GM19452 (cell line): ENCODE results near the gene SH3BP1.
"Not testable (repeated sequence)": the region's sequence is repeated elsewhere in the genome, so short reads cannot be mapped to it uniquely, and the experiment has no call there.

Experiments
- ATAC-seq: cut with Tn5 transposase; IDR thresholded peaks from one replicate; pipeline ENCODE4 v1.9.1; 2021; ENCODE audit not compliant: unreplicated experiment

Gene SH3BP1

GRCh38 chr22:37676736-37677492, 37.4 kb downstream of the SH3BP1 start:
- no peak for ATAC-seq

GRCh38 chr22:37677493-37677974, 38.1 kb downstream of the SH3BP1 start:
- ATAC-seq: no peak

GRCh38 chr22:37678372-37678771, 38.9 kb downstream of the SH3BP1 start:
- ATAC-seq: no peak

- ATAC-seq: no peak
Observed at GRCh38 chr22:37679670-37680069, 40.2 kb downstream of the SH3BP1 start.

GRCh38 chr22:37680191-37680851, 40.9 kb downstream of the SH3BP1 start:
- no peak for ATAC-seq

GRCh38 chr22:37681001-37681424, 41.5 kb downstream of the SH3BP1 start:
- no peak for ATAC-seq

- ATAC-seq: no peak
Observed at GRCh38 chr22:37681556-37682049, 42.1 kb downstream of the SH3BP1 start.

GRCh38 chr22:37684803-37685615, 45.5 kb downstream of the SH3BP1 start:
- ATAC-seq: no peak

- ATAC-seq: peak; percentile 72
Observed at GRCh38 chr22:37686002-37686982, 46.8 kb downstream of the SH3BP1 start, which contains the start of gene NOL12. Gene NOL12, plus strand, starts transcription at chr22:37686343. Its CDS starts 50 bp downstream, at chr22:37686393.

GRCh38 chr22:37690407-37690806, 50.9 kb downstream of the SH3BP1 start:
- no peak for ATAC-seq

GRCh38 chr22:37690901-37691504, 51.5 kb downstream of the SH3BP1 start:
- no peak for ATAC-seq

- no peak for ATAC-seq
Observed at GRCh38 chr22:37692627-37693285, 53.3 kb downstream of the SH3BP1 start.

- ATAC-seq: not testable (repeated sequence)
Observed at GRCh38 chr22:37694131-37694530, 54.7 kb downstream of the SH3BP1 start.

- not testable (repeated sequence) for ATAC-seq
Observed at GRCh38 chr22:37696260-37696656, 56.8 kb downstream of the SH3BP1 start.

GRCh38 chr22:37696657-37697537, 57.4 kb downstream of the SH3BP1 start, which contains the start of gene TRIOBP:
Gene TRIOBP, plus strand, starts transcription at chr22:37697048. Its CDS starts 4,318 bp downstream, at chr22:37701366.
- peak; percentile 77 for ATAC-seq

- ATAC-seq: no peak
Observed at GRCh38 chr22:37697538-37697835, 58.0 kb downstream of the SH3BP1 start.

- no peak for ATAC-seq
Observed at GRCh38 chr22:37701141-37701786, 61.8 kb downstream of the SH3BP1 start.

GRCh38 chr22:37703906-37704305, 64.4 kb downstream of the SH3BP1 start:
- ATAC-seq: no peak
